Psoas muscle (tissue), 8 donors: ENCODE measurements around the gene ARRB2. TPM values are rescaled to one million over a fixed set of nuclear protein-coding genes. Genes with fewer than 3 reads are reported as not detected.
A peak's percentile ranks its signal among the peaks of the same experiment; 100 is the strongest.
"Not testable (repeated sequence)": the region's sequence is repeated elsewhere in the genome, so short reads cannot be mapped to it uniquely, and the experiment has no call there.

Experiments used
- ATAC-seq, 4 donors: fragments of 200-7000 bp; cut with Tn5 transposase; one replicate each; pipeline ENCODE4 v1.9.1; 2020; ENCODE audit warnings: moderate library complexity in 3 of 4, mild to moderate bottlenecking in 2 of 4
- DNase-seq, 2 donors: peaks; one replicate each; pipeline ENCODE4 v3.0.0-alpha.2; 2020
- H3K27ac ChIP-seq: fragments of 200-600 bp; one replicate; pipeline ENCODE4 v1.8.0; 2022
- H3K27me3 ChIP-seq, 3 donors: fragments of 200-600 bp in 1 of 3; one replicate each; pipeline versions ENCODE4 v1.6.1 to v1.8.0; 2013 to 2022; ENCODE audit warnings: low read length in 2 of 3, mild to moderate bottlenecking in 2 of 3, moderate library complexity in 1 of 3; ENCODE audit not compliant: insufficient read depth in 3 of 3
- H3K36me3 ChIP-seq, 2 donors: fragments of 200-600 bp in 1 of 2; one replicate each; pipeline versions ENCODE4 v1.6.1 to v1.8.0; 2013 to 2022; ENCODE audit warnings: low read depth in 1 of 2, mild to moderate bottlenecking in 1 of 2, moderate library complexity in 1 of 2; ENCODE audit not compliant: insufficient read depth in 1 of 2
- H3K4me1 ChIP-seq: fragments of 200-600 bp; one replicate; pipeline ENCODE4 v1.8.0; 2022
- H3K4me3 ChIP-seq: fragments of 200-600 bp; one replicate; pipeline ENCODE4 v1.8.0; 2022; ENCODE audit warnings: mild to moderate bottlenecking
- H3K9me3 ChIP-seq: fragments of 200-600 bp; one replicate; pipeline ENCODE4 v1.8.0; 2022
- WGBS, 3 donors: extraction: QIAGEN DNeasy Blood & Tissue Kit; methylation state at CpG; one replicate each; pipeline versions ENCODE4 v1.1.6 to v1.1.7; 2013; 5-methylcytosine and 5-hydroxymethylcytosine counted together
- intact Hi-C, 2 donors: fragments of 100-400 bp; cut with DNase I; formaldehyde crosslinking; loops; one replicate each; pipeline versions ENCODE4 v1.11.0 to v1.14.2; 2022
- polyA plus RNA-seq, 3 donors: library from polyadenylated mRNA; stranded (reverse); fragments of 200-250 nt; gene quantifications; one replicate each; pipeline ENCODE4 v1.2.3, GENCODE V29; 2013
- total RNA-seq, 4 donors: library from RNA; stranded (reverse); fragmentation: NEBNext Ultra II Directional in 2 of 4; extraction: Animal tissue kit (Norgen Biotek cat#: 25700) in 2 of 4; gene quantifications; one replicate each; pipeline versions ENCODE4 v1.2.1 to v1.2.4, GENCODE V29; 2021 to 2023
- TF ChIP-seq, protein P1 (sequence below): fragments of 200-600 bp; IDR thresholded peaks from one replicate; pipeline ENCODE4 v1.8.0; 2022; ENCODE audit warnings: antibody characterized with exemption
- donor health status: healthy with polysubstance abuse.
- donor health status: DM: no; HTN: no; CAD: no; lungs with moderate emphysema.
- donor health status: Bipolar disorder and iron deficiency.
- donor health status: healthy.
- donor health status: DM: yes; HTN: yes; CAD: no.
- donor health status: DM: no; HTN: no; CAD: no.
- donor health status: DM: no; HTN: no; CAD: no.
- donor health status: DM: yes; HTN: yes; CAD: no.

Gene ARRB2
- total and polyA plus RNA-seq, 7 donors, result 6.6 to 16.5 (median 12.1) TPM

DNA sequence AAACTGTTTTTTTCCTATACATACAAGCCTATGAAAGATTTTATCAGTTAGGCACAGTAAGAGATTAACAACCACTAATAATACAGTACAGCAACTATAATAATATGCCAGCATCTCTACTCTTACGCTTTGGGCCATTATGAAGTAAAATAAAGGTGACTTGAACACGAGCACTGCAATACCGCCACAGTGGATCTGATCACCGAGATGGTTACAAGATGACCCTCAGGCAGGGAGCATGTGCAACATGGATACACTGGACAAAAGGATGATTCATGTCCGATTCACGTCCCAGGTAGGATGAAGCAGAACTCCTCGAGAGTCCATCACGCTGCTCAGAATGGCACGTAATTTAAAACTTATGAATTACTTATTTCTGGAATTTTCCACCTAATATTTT lies 17.0 kb upstream of the ARRB2 start:
- intact Hi-C loops, result no loop called here
- H3K4me1 ChIP-seq, result no peaks in the 10 kb centered on the region
- H3K36me3 ChIP-seq, result peaks cover 5 to 42% of the 10 kb centered on the region in 2 donors
- no peaks in the 10 kb centered on the region for H3K27me3 ChIP-seq
- DNase-seq (no peak), ATAC-seq (no peak)
- TF ChIP-seq, protein P1, sequence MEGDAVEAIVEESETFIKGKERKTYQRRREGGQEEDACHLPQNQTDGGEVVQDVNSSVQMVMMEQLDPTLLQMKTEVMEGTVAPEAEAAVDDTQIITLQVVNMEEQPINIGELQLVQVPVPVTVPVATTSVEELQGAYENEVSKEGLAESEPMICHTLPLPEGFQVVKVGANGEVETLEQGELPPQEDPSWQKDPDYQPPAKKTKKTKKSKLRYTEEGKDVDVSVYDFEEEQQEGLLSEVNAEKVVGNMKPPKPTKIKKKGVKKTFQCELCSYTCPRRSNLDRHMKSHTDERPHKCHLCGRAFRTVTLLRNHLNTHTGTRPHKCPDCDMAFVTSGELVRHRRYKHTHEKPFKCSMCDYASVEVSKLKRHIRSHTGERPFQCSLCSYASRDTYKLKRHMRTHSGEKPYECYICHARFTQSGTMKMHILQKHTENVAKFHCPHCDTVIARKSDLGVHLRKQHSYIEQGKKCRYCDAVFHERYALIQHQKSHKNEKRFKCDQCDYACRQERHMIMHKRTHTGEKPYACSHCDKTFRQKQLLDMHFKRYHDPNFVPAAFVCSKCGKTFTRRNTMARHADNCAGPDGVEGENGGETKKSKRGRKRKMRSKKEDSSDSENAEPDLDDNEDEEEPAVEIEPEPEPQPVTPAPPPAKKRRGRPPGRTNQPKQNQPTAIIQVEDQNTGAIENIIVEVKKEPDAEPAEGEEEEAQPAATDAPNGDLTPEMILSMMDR, result no peak
- no peak overlapping the region for H3K27ac ChIP-seq
- no peaks in the 10 kb centered on the region for H3K9me3 ChIP-seq
- WGBS, 3 donors, result 85 to 90% (median 86%) methylated on average over 9 of the region's 9 CpGs
- no peak overlapping the region for H3K4me3 ChIP-seq

DNA sequence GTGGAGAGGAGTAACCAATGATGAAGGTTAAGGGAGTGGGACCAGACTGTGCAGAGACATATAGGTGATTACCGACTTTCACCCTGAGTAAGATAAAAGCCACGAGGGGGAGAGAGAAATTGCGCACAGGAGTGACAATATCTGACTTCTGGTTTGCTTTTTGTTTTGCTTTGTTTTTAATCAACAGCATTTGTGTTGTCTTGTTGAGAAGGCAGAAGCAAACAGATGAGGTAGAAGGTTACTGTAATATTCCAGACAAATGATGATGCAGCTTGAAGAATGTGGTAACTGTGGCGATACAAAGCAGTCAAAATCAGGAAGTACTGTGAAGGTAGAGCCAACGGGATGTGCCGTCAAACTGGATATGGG lies 14.0 kb upstream of the ARRB2 start:
- no peaks in the 10 kb centered on the region for H3K9me3 ChIP-seq
- 72 to 82% (median 77%) methylated on average over 6 of the region's 6 CpGs for WGBS, 3 donors
- no peak for ATAC-seq
- H3K4me1 ChIP-seq, result no peaks in the 10 kb centered on the region
- intact Hi-C loops, result no loop called here
- no peak overlapping the region for H3K4me3 ChIP-seq
- peaks cover 5 to 18% of the 10 kb centered on the region in 2 donors for H3K36me3 ChIP-seq
- no peaks in the 10 kb centered on the region for H3K27me3 ChIP-seq
- H3K27ac ChIP-seq, result no peak overlapping the region
- TF ChIP-seq, protein P1, result no peak
- DNase-seq, result no peak

DNA sequence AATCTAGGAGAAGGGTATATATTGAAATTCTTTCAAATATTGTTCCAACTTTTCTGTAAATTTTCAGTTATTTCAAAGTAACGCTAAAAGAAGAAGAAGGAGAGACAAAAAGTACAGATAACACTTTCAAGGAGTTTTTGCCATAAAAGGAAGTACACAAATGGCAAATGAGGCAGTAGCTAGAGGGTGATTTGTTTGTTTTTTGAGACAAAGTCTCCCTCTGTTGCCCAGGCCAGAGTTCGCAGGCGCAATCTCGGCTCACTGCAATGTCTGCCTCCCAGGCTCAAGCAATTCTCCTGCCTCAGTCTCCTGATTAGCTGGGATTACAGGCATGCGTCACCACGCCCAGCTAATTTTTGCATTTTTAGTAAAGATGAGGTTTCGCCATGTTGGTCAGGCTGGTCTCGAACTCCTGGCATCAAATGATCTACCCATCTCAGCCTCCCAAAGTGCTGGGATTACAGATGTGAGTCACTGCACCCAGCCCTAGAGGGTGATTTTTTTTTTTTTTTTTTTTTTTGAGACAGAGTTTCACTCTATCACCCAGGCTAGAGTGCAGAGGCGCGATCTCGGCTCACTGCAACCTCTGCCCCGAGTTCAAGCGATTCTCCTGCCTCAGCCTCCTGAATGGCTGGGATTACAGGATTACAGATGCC lies 10.9 kb upstream of the ARRB2 start:
- H3K27ac ChIP-seq, DNase-seq, H3K27me3 ChIP-seq, H3K9me3 ChIP-seq, H3K4me3 ChIP-seq, ATAC-seq, H3K4me1 ChIP-seq, intact Hi-C loops: not testable (repeated sequence)
- 84 to 90% (median 85%) methylated on average over 13 of the region's 13 CpGs for WGBS, 3 donors
- H3K36me3 ChIP-seq, result peaks cover 5 to 18% of the 10 kb centered on the region in 2 donors

DNA sequence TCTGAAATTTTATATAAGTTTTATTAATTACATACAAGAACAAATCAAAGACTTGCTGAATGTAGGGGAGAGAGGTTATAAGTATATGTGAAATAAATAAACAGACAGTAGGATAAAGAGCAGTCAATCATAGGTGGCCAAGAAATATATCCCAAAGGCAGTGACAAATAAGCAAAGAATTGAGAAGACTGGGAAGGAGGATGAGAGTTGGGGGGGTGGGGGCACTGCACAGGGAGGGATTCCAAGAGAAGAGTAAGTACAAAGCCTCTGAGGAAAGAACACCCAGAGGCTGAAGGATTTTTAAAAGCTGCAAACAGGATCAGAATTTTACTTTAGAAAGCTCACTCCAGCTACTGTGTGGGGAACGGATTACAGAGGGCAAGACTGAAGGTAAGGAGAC lies 9.3 kb upstream of the ARRB2 start:
- H3K4me1 ChIP-seq, result no peaks in the 10 kb centered on the region
- TF ChIP-seq, protein P1, result no peak
- no peak overlapping the region for H3K4me3 ChIP-seq
- no peak overlapping the region for H3K27ac ChIP-seq
- intact Hi-C loops, result no loop called here
- no peaks in the 10 kb centered on the region for H3K27me3 ChIP-seq
- ATAC-seq (no peak), DNase-seq (no peak)
- no peaks in the 10 kb centered on the region for H3K9me3 ChIP-seq
- peaks cover 5 to 16% of the 10 kb centered on the region in 2 donors for H3K36me3 ChIP-seq
- WGBS, 3 donors, result 64 to 79% (median 76%) methylated on average over 1 of the region's 1 CpG

DNA sequence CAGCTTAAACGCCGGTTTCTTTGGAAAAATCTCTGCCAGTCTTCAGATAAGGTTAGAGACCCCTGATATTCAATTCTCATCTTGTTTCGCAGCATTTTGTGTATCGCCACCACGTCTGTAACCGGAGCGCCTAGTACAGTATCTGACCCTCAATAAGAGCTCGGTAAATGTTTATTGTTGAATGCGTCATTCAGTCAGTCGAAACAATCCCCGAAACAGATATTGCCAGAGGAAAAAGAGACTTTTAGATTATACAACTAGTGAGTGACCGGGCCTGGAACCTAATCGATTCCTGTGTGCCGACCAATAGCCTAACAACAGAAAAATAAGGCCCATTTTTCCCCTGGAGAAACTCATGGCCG lies 7.1 kb upstream of the ARRB2 start:
- no peak for DNase-seq
- intact Hi-C loops, result no loop called here
- peak overlapping the region; percentile 82 for H3K4me3 ChIP-seq
- no peaks in the 10 kb centered on the region for H3K9me3 ChIP-seq
- TF ChIP-seq, protein P1, result no peak
- H3K4me1 ChIP-seq, result no peaks in the 10 kb centered on the region
- ATAC-seq, result no peak
- H3K27me3 ChIP-seq, result no peaks in the 10 kb centered on the region
- H3K27ac ChIP-seq, result peak overlapping the region; percentile 77
- no peaks in the 10 kb centered on the region for H3K36me3 ChIP-seq
- 6 to 7% (median 7%) methylated on average over 15 of the region's 15 CpGs for WGBS, 3 donors

DNA sequence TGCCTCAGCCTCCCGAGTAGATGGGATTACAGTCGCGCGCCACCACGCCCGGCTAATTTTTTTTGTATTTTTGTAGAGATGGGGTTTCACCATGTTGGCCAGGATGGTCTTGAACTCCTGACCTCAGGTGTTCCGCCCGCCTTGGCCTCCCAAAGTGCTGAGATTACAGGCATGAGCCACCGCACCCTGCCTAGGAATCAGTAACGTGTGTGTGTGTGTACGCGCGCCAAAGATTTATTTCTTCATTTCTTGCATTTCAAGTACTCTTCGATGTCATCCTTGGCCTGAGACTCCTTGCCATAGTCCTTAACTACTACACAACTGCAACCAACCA lies 5.9 kb upstream of the ARRB2 start:
- DNase-seq, ATAC-seq, H3K36me3 ChIP-seq, H3K27me3 ChIP-seq, H3K9me3 ChIP-seq, H3K27ac ChIP-seq, intact Hi-C loops, H3K4me1 ChIP-seq: not testable (repeated sequence)
- peak overlapping the region; percentile 82 for H3K4me3 ChIP-seq
- 38 to 41% (median 39%) methylated on average over 14 of the region's 14 CpGs for WGBS, 3 donors
